GM18502 (cell line): ENCODE data around the gene EDN3.
"Not testable (repeated sequence)": the region's sequence is repeated elsewhere in the genome, so short reads cannot be mapped to it uniquely, and the experiment has no call there.

Source experiments
- ATAC-seq: cut with Tn5 transposase; IDR thresholded peaks from one replicate; pipeline ENCODE4 v1.9.1; 2021; ENCODE audit warnings: mild to moderate bottlenecking; ENCODE audit not compliant: unreplicated experiment, poor library complexity

EDN3 gene

GRCh38 chr20:59333951-59334350 lies 33.5 kb downstream of the EDN3 start:
- no peak for ATAC-seq

GRCh38 chr20:59334651-59335300 lies 34.4 kb downstream of the EDN3 start:
- no peak for ATAC-seq

GRCh38 chr20:59335377-59335776 lies 35.0 kb downstream of the EDN3 start:
- no peak for ATAC-seq

GRCh38 chr20:59336540-59336939 lies 36.1 kb downstream of the EDN3 start:
- ATAC-seq: no peak

DNA sequence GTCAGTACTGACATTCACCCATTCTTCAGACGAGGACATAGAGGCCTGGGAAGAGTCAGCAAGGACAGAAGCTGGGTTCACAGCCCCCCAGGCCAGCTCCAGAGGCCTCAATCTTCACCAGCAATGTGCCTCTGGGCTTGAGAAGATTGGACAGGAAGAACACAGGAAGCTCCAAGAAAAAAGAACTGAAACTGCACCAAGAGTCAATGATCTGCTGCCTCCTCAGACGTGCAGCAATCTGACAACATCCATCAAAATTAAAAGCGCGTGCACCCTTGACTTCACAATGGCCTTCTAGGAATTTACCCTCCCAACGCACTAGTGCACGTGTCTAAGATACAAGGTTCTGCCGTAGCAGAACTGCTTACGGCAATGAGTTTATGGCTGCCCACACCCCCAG lies 38.0 kb downstream of the EDN3 start:
- ATAC-seq: not testable (repeated sequence)

DNA sequence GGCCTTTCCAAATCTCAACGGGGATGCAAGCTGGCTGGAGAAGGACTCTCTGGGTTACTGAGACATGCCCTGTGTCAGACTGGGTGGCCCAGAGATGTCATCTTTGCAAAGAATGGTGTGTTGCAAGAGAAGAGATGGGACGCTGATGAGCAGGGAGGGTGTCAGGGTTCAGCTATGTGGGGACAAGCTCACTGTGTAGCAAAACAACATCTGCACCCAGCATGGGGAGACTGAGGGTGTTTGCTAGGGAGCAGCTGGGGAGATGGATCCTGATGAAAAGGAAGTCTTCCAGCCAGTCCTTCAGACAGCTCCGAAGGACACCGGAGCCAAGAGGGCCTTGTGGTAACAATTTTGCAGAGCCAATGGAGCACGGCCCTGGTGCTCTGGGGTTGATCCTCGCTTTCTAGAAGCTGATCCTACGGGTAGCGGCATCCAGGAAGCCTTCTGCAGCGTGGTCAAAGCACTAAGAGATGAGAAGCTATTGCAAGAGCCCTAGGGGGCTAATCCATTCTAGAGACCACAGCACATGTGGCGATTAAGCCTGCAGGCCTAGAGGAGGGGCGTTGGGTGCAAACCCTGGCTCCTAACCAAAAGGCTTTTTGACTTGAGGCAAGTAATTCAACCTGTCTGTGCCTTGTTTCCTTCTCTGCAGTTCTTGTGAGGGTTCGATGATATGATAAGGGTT lies 39.9 kb downstream of the EDN3 start:
- ATAC-seq: no peak

DNA sequence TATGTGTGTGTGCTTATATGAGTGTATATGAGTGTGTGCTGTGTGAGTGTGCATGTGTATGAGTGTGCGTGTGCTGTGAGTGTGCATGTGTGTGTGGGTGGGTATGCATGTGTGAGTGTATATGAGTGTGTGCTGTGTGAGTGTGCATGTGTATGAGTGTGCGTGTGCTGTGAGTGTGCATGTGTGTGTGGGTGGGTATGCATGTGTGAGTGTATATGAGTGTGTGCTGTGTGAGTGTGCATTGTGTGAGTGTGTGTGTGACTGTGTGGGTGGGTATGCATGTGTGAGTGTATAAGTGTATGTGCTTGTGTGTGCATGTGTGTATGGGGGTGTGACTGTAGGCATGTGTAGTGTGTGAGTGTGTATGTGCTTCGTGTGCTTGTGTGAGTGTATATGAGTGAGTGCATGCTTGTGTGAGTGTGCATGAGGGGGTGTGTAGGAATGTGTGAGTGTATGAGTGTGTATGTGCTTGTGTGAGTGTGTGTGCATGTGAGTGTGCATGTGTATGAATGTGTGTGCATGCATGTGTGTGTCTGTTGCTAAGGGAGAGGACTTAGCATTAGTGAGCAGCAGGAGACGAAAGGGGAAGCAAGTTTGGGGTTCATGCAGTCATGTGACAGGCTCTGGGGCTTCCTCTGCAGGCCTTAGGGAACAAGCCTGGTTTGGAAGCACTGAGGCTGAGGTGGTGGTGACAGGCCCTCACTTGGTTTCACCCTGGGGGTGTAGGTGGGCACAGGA lies 41.0 kb downstream of the EDN3 start:
- not testable (repeated sequence) for ATAC-seq

DNA sequence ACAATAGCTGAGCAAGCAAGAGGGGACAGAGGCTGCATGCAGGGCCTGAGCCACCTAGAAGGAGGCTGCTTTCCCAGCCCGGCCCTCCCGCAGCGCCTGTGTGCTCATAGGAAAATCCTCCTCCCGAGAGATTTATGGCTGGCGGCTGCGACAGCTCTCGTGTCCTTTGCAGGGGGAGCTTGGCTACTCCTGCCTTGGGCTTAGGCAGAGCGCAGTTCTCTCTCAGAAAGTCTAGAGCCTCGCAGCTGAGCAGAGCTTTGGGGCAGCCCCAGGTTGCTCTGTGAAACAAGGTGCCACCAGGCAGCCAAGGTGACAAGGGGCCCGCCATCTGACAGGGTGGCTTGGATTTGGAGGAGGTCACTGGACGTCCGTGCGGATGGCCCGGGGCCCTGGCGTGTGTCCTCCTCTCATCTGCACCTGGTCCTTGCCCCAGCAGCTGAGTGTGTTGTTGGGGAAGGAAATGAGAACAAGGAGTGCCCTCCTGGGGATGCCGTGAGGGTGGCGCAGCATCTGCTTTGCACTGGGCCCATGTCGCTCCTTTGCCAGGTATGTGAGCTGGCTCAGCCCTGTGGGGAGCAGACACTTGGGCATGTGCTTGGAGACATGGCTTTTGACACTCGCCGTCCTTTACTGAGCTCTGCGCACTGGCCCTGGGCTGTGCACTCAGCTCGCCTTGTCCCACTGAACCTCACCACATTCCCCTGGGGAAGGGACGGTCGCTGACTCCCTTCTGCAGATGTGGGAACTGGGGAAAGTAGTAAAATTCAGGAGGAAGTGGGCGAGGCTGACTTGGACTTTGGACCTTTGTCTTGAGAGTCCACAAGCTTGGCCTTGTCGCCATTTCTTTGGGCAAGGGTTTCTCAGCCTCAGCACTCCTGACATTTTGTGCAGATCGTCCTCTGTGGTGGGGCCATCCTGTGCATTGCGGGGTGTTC lies 41.9 kb downstream of the EDN3 start:
- ATAC-seq: no peak

DNA sequence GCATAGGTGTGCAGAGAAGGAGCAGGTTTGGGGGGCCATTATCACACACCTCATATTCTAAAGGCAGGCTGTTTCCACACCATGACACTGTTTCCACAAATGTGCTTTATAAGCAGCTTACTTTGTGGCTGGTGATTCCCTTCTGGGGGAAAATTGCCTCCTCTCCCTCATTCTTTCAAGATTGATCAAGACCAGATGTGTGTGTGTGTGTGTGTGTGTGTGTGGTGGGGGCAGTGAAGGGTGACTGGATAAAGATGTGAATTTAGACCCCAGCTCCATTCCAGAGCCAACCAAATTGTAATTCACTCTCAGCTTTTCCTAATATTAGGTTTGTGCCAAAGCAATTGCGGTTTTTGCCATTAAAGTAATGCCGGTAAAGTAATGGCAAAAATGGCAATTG lies 45.6 kb downstream of the EDN3 start:
- ATAC-seq: no peak

DNA sequence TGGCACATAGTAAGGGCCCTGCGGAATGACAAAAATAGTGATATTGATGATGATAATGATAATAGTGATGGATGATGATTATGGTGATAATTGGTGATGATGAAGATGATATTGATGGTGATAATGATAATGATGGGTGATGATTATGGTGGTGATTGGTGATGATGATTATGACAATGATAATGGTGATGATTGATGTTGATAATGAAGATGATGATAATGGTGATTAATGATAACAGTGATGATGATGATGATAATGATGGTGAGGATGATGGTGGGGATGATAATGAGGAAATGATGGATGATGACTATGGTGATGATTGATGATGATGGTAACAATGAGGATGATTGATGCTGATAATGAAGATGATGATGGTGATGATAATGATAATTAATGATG lies 48.9 kb downstream of the EDN3 start:
- ATAC-seq: no peak

- no peak for ATAC-seq
These were observed 50.1 kb downstream of the EDN3 start for GRCh38 chr20:59350330-59351156.

DNA sequence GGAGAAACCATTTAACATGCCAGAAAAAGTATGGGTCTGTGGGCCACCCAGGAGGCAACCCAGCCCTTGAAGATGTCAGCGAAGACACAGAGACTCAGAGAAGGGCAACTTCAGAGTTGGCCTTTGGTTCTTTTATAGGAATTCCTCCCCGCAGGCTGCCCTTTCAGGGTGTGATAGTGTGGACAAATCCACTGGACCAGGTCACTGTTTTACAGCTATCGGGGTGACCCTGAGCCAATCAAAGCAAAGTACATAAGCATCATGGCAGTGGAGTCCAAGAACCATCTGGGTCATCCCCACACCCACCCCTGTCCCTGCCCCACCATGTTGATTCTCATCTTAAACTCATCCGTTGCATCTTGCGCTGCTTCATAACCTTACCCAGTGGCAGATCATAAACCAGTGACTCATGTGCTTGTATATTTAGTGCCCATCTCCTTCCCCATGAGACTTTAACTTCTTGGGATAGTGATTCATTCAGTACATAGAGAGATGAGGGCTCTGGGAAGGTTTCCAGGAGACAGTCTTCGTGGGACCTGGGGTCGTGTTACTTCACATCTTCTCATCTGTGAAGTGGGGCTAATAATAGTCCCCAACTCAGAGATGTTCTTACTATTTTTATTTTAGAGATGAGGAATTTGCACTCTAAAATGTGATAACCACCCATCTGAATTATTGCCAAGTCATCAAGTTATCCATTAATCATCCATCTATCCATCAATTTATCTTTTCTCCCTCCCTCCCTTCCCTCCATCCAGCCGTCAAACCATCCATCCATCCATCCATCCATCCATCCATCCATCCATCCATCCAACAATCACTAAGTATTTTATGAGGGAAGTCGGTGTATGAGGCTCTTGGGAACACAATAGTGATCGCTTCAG lies 51.0 kb downstream of the EDN3 start:
- ATAC-seq: no peak

GRCh38 chr20:59352541-59352940 lies 52.1 kb downstream of the EDN3 start:
- no peak for ATAC-seq

GRCh38 chr20:59352990-59353389 lies 52.6 kb downstream of the EDN3 start:
- ATAC-seq: no peak

DNA sequence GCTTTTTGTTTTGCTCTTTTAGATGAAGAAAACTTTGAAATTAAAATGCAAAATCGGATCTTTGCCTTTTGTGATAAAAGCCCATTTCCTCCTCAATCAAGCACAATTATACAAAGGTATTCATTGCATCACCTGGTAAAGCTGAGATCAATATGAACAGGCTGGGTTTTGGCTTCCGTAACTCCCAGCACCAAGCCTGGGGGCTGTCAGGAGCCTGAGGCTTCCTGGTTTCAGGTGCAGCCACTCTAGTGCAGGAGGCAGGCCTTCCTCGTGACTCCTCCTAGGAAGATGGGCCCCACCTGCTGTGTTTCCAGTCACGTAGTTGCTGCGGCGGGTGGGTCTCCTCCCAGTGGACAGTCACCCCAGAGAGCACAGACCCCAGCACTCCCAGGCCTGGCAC lies 54.0 kb downstream of the EDN3 start:
- ATAC-seq: no peak

DNA sequence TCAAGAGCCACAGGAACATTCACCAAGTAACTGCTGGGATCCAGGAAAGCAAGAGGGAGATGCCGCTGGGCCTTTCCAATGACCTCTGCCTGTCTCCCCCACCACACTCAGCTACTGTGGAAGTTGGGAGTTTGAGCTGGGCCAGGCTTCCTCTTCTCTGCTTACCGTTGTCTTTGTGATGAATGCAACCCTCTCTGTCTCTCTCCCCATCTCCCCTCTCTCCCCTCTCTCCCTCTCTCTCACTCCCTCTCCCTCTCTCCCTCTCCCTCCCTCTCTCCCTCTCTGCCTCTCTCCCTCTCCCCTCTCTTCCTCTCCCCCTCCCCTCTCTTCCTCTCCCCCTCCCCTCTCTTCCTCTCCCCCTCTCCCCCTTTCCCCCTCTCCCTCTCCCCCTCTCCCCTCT lies 54.8 kb downstream of the EDN3 start:
- ATAC-seq: no peak

DNA sequence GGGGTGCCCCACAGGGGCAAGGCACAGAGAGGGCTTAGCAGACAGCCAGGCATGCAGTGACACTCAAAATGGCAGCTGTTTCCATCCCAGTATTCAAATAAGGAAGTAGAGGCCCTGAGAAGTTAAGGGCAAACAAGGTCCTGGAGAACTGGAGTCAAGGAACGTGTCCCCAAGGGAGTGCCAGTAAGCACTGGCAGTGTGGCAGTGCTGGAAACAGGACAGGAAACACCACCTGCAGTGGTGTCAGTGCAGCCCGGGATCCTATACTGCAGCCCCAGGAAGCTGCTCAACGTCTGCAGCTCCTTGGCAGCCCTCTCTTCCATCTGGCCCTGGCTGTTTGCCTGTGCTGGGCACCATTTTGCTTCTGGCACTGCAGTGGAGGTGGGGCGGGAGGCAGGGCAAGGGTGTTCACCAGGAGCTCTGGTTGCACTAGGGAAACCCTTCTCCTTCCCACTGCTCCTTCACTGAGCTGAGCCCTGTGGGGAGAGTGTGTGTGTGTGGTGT lies 56.3 kb downstream of the EDN3 start:
- no peak for ATAC-seq

DNA sequence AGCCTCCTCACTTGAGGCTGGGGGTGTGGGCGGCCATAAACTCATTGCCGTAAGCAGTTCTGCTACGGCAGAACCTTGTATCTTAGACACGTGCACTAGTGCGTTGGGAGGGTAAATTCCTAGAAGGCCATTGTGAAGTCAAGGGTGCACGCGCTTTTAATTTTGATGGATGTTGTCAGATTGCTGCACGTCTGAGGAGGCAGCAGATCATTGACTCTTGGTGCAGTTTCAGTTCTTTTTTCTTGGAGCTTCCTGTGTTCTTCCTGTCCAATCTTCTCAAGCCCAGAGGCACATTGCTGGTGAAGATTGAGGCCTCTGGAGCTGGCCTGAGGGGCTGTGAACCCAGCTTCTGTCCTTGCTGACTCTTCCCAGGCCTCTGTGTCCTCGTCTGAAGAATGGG lies 58.4 kb downstream of the EDN3 start:
- ATAC-seq: not testable (repeated sequence)
